ENCODE results near the gene PPARD. TPM values are rescaled to one million over a fixed set of nuclear protein-coding genes. Genes with fewer than 3 reads are reported as not detected.

PPARD gene
- total RNA-seq, 1 experiment from 2014 or later = 24.7 TPM

DNA sequence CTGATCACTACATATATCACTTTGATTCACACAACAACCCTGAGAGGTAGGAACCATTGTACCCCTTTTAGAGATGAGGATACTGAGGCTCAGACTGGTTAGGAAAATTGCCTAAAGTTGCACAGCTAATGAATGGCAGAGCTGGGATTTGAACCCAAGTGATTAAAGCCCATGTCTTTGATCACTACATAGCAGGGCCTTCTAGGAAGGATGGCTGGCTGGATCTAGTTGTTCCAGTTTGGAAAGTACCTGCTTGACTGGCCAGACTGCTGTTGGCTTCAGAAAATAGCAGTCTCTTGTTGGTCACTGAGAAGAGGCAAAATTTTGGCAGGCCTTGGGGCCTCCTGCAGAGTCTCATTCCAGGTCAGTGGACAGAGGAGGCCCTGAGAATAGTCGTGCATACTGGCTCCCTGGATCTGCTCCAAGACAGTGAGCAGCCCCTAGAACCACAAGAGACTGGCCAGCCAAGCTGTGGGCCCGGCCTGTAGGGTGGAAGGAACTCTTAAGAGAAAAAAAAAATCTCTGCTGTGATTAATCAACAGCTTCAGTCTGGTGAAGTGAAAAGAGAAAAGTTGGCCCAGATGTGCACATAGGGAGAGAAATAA, 17.5 kb downstream of the PPARD start:
- TF ChIP-seq, protein P1, sequence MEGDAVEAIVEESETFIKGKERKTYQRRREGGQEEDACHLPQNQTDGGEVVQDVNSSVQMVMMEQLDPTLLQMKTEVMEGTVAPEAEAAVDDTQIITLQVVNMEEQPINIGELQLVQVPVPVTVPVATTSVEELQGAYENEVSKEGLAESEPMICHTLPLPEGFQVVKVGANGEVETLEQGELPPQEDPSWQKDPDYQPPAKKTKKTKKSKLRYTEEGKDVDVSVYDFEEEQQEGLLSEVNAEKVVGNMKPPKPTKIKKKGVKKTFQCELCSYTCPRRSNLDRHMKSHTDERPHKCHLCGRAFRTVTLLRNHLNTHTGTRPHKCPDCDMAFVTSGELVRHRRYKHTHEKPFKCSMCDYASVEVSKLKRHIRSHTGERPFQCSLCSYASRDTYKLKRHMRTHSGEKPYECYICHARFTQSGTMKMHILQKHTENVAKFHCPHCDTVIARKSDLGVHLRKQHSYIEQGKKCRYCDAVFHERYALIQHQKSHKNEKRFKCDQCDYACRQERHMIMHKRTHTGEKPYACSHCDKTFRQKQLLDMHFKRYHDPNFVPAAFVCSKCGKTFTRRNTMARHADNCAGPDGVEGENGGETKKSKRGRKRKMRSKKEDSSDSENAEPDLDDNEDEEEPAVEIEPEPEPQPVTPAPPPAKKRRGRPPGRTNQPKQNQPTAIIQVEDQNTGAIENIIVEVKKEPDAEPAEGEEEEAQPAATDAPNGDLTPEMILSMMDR (conservative IDR thresholded peaks at IDR 0.05) = no peak
- no peak for TF ChIP-seq EZH2 (IDR thresholded peaks at IDR 0.05; ENCODE audit: low read depth)
- Histone ChIP-seq H3K9me3 (ENCODE audit: insufficient read depth, low read depth) (no peaks in the 10 kb centered on the region), H4K20me1 (ENCODE audit: insufficient read depth) (no peaks in the 10 kb centered on the region; the same call in 1 of the 2 replicates), H3K4me2 (peak overlapping the region; percentile 43), H3K4me3 (no peak overlapping the region), H3K27me3 (ENCODE audit: insufficient read depth, low read depth) (no peaks in the 10 kb centered on the region), H3K36me3 (ENCODE audit: low read depth) (no peaks in the 10 kb centered on the region), H2AFZ (no peak overlapping the region), H3K27ac (peak overlapping the region; percentile 79), H3F3A (ENCODE audit: insufficient read depth, low read depth) (peaks cover 31% of the 10 kb centered on the region), H3K9me2 (ENCODE audit: insufficient read depth) (no peaks in the 10 kb centered on the region), H3K79me2 (ENCODE audit: low read depth) (no peaks in the 10 kb centered on the region), H3K4me1 (replicated peaks; ENCODE audit: insufficient read depth) (peaks cover 25% of the 10 kb centered on the region)
- no TSS peak for BruUV-seq (replicated peaks)
- intact Hi-C loops (cut with micrococcal nuclease; ENCODE audit: unreplicated experiment) = loop anchor here (1.0 kb wide), 2 partner anchors 8 to 32 kb away; no protein-coding TSS in a partner anchor
- DNase-seq = peak; percentile 80 to 92
- CTCF ChIA-PET = no interaction called here
- POLR2A ChIA-PET (ENCODE audit: unreplicated experiment) = no interaction called here

DNA sequence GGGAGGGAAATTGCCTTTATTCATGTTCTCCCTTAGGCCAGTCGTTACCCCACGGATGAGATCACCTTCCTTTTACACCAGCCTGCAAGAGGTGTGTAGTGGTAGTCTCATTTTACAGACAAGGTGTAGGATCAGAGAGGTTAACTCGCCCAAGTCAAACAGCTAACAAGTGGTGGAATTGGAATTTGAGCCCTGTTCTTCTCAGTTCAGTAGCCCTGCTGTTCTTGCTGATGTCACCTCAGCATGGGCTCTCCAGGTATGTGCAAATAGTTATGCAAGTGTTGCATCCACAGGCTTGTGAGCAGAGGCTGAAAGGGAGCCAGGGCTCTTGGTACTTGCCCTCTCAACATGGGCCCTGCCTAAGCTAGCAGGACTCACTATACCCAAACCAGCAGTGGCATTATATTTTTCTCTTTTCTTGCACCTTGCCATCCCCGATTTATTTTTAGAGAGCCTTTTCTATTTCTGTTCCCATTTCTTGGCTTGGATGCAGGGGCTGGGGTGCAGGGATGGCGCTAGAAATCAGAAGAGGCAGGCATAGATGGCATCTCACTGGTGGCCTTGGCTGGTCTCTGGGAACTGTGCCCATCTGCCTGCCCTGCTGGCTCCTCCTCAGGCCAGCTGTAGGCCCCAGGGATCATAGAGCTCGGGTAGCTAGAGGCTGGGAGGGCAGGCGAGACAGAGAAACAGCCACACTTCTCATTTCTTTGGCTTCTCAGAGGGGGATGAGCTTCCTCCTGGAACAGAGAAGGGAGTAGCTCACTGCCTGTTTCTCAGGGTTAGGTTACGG, 18.2 kb downstream of the PPARD start:
- intact Hi-C loops (cut with micrococcal nuclease; ENCODE audit: unreplicated experiment) = loop anchor here (1.0 kb wide), 2 partner anchors 8 to 32 kb away; no protein-coding TSS in a partner anchor

DNA sequence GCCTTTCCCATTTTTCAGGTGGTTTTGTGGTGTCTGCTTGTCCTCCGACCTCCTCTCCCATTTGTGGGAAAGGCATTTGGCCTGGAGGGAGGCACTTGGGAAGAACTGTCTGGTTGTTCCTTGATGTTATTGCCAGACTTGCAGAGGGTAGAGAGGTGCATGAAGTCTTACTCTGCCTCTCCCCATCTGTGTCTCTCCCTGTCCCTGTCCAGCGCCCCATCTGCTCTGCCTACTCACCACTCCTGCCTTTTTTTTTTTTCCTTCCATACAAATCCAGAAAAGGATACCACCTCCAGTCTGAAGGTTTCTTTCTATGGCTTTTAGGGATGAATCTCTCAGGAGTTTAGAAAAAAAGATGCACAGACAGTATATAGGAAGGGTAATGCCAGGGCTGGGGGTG, 19.8 kb downstream of the PPARD start:
- H3K4me1 ChIP-seq (replicated peaks; ENCODE audit: insufficient read depth) = peaks cover 25% of the 10 kb centered on the region
- TF ChIP-seq, protein P1 (conservative IDR thresholded peaks at IDR 0.05) = no peak
- TF ChIP-seq EZH2 (IDR thresholded peaks at IDR 0.05; ENCODE audit: low read depth) = no peak
- ChIA-PET CTCF (no interaction called here), POLR2A (ENCODE audit: unreplicated experiment) (no interaction called here)
- H3K9me3 ChIP-seq (ENCODE audit: insufficient read depth, low read depth) = no peaks in the 10 kb centered on the region
- no peak overlapping the region for H3K4me3 ChIP-seq
- DNase-seq = no peak
- intact Hi-C loops (cut with micrococcal nuclease; ENCODE audit: unreplicated experiment) = no loop called here
- no peaks in the 10 kb centered on the region for H3K9me2 ChIP-seq (ENCODE audit: insufficient read depth)
- H3F3A ChIP-seq (ENCODE audit: insufficient read depth, low read depth) = peaks cover 31% of the 10 kb centered on the region
- no peaks in the 10 kb centered on the region; the same call in 1 of the 2 replicates for H4K20me1 ChIP-seq (ENCODE audit: insufficient read depth)
- no peak overlapping the region for H2AFZ ChIP-seq
- H3K79me2 ChIP-seq (ENCODE audit: low read depth) = no peaks in the 10 kb centered on the region
- no peaks in the 10 kb centered on the region for H3K36me3 ChIP-seq (ENCODE audit: low read depth)
- no TSS peak for BruUV-seq (replicated peaks)
- H3K27me3 ChIP-seq (ENCODE audit: insufficient read depth, low read depth) = no peaks in the 10 kb centered on the region
- no peak overlapping the region for H3K27ac ChIP-seq
- no peak overlapping the region for H3K4me2 ChIP-seq

More for the DNA sequence above, 18.2 kb downstream of the PPARD start:
- Histone ChIP-seq H3K27ac (peak overlapping the region; percentile 79), H2AFZ (no peak overlapping the region), H3K27me3 (ENCODE audit: insufficient read depth, low read depth) (no peaks in the 10 kb centered on the region), H3K4me1 (replicated peaks; ENCODE audit: insufficient read depth) (peaks cover 25% of the 10 kb centered on the region), H3K79me2 (ENCODE audit: low read depth) (no peaks in the 10 kb centered on the region), H3K4me2 (peak overlapping the region; percentile 43), H4K20me1 (ENCODE audit: insufficient read depth) (no peaks in the 10 kb centered on the region; the same call in 1 of the 2 replicates), H3K36me3 (ENCODE audit: low read depth) (no peaks in the 10 kb centered on the region), H3K4me3 (no peak overlapping the region), H3K9me2 (ENCODE audit: insufficient read depth) (no peaks in the 10 kb centered on the region), H3K9me3 (ENCODE audit: insufficient read depth, low read depth) (no peaks in the 10 kb centered on the region), H3F3A (ENCODE audit: insufficient read depth, low read depth) (peaks cover 31% of the 10 kb centered on the region)
- ChIA-PET POLR2A (ENCODE audit: unreplicated experiment) (no interaction called here), CTCF (no interaction called here)
- no TSS peak for BruUV-seq (replicated peaks)
- peak; percentile 22 to 87 for DNase-seq
- TF ChIP-seq, protein P1 (conservative IDR thresholded peaks at IDR 0.05) = no peak
- no peak for TF ChIP-seq EZH2 (IDR thresholded peaks at IDR 0.05; ENCODE audit: low read depth)

All from PC-9 (cell line).